Renal cortical epithelial cell (primary cell): Measurements from ENCODE around the gene TFIP11. TPM values are rescaled to one million over a fixed set of nuclear protein-coding genes. Genes with fewer than 3 reads are reported as not detected.

ENCODE experiments used
- DNase-seq: peaks from one replicate; pipeline ENCODE4 v3.0.0-alpha.2; 2011; ENCODE audit warnings: low read depth
- total RNA-seq: library from RNA; depleted of rRNA; stranded (reverse); fragments of >200 nt; gene quantifications from 2 replicates; pipeline ENCODE4 v1.2.3, GENCODE V29; 2014

Gene TFIP11
- 38.7 and 50.4 TPM in 2 replicates for total RNA-seq

DNA sequence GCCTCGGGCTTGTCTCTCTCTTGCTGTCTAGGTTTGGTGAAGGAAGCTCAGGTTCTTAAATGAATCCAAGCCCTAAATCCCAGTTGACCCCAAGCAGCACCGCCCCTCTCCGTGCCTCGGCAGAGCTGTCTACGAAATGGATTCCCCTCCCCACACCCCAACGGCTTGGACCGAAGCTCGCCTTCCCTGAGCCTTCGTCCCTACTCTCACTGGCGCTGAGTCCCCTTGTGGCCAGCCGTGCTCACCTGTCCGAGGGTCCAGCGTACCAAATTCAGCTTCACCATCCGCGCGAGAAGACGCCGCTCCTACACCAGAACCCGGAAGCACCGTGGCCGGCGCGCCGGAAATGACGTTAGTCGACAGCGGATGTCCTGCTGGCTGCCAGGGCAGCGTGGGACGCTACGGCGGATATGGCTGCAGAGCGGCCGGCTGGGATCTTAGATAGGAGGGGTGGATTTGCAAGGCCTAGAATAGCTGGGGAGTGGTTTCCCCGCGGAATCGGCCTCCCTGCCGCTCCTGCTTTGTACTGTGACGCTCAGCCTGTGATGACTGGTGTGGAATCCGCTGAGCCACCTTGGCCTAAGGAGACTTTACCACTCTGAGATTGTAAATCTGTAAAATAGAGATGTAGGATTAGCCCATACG, at the start of gene TFIP11:
TFIP11 (minus strand) TSS at position 325 of the 645 bp plus-strand sequence. CDS start 2,201 bp downstream, outside the sequence.
- peak; percentile 78 for DNase-seq

DNA sequence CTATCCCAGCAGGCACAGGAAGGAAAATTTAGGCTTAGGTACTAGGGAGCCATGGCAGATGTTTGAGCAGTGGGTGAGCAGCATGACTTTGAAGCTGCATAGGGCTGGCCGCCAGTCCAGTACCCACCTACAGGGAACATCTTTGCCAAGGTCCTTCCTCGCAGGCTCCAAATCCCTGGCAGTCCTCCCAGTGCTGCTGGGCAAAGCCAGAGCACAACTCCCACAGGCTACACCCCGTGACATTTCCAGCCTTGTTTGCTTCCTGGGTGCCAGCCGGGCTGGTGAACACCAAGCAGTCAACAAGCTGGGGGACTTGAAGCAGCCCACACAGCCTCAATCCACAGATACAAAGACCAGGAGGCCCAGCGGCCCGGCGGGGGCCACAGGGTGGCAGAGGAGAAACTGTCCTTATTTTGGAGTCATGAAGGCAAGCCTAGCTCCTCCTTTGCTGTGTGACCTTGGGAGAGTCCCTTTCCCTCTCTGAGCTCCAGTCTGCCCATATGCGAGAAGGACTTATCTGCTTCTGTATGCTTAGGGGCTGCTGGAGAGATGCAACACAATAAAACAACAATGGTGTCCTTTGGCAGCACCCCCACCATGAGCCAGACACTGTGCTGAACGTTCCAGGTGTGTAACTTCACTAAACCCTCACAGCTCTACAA, 49.6 kb upstream of the TFIP11 start:
- peak; percentile 6 for DNase-seq

DNA sequence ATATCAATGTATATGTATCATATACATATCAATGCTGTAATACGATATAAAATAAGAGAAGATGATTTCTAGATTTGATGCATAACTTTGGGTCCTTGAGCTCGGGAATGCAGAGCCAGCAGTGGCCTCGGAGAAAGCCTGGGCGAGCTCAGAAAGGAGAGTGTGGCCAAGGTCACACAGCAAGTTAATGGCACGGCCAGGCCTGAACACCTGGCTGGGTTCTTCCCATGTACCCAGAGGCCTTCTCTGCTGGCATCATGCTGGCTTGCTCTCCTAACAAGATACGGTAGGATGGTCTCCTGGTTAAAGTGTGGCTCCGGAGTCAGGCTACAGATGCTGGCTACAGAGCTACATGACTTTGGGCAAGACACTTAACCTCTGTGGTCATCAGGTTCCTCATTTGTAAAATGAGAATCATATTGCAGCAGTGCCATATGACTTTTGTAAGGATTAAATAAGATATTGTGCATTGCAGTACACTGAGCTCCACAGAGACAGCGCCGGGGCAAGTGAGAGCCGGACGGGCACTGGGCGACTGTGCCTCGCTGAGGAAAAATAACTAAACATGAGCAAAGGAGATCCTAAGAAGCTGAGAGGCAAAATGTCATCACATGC, 47.8 kb upstream of the TFIP11 start:
- DNase-seq = no peak

DNA sequence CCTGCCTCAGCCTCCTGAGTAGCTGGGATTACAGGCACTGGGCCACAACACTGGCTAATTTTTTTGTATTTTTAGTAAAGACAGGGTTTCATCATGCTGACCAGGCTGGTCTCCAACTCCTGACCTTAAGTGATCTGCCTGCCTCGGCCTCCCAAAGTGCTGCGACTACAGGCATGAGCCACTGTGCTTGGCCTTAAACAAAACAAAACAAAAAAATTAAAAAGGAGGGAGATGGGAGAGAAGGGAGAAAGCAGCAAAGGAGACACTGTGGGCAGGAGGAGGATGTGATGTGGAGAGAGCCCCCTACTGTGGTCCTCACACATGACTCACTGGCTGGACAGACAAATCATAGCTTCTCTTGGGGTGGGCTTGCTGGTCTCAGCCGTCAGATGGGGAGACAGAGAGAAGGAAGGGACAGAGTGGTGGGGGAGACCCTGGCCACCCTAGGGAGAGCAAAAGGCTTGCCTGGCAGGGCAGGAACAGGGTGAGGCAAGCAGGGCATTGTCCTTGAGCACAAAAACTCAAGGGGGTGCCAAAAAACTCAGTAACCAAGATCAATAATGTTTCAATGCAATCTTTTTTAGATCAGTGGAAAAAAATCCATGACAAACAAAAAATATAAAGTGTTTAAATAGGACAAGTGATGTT, 46.1 kb upstream of the TFIP11 start:
- no peak for DNase-seq

- DNase-seq = no peak
Measured at GRCh38 chr22:26556904-26557303, 44.6 kb upstream of the TFIP11 start.

GRCh38 chr22:26555478-26555877, 43.2 kb upstream of the TFIP11 start:
- DNase-seq = no peak

DNA sequence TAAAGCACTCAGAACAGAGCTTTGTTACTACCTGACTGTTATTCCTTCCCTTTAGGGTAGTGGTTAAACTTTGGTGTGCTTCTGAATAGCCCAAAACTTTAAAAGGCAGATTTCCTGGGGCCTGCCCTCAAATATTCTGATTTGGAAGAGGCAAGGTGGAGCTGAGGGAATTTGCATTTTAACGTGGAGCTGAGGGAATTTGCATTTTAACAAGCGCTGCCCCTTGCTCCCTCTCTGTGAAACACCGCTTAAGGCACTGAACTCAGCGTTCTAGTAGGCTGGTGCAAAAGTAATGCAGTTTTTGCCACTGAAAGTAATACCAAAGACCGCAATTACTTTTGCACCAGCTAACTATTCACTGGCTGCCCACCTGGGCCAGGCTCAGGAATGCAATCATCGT, 42.7 kb upstream of the TFIP11 start:
- DNase-seq = no peak

DNA sequence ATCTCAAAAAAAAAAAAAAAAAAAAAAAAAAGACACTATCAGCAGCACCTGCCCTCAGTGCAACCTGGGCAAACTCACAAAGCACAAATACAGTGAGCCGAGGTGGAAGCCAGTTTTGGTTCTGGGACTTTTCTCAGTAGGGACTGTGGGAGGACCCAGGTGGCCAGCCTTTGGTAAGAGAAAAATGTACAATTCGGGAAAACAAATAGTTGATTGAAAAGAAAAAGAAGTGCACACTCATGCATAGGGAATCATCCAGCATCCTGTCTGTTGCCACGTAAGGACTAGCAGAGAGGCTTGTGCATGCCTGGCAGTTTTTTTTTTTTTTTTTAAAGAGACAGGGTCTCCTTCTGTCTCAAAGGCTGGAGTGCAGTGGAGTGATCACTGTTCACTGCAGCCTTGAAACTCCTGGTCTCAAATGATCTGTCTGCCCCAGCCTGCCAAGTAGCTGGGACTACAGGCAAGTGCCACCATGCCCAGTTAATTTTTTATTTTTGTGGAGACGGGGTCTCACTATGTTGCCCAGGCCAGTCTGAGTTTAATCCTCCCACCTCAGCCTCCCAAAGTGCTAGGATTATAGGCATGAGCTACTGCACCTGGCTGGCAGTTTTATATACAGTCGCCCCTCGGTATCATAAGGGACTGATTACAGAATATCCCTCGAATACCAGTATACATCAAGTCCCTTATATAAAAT, 40.9 kb upstream of the TFIP11 start:
- peak; percentile 63 for DNase-seq

DNA sequence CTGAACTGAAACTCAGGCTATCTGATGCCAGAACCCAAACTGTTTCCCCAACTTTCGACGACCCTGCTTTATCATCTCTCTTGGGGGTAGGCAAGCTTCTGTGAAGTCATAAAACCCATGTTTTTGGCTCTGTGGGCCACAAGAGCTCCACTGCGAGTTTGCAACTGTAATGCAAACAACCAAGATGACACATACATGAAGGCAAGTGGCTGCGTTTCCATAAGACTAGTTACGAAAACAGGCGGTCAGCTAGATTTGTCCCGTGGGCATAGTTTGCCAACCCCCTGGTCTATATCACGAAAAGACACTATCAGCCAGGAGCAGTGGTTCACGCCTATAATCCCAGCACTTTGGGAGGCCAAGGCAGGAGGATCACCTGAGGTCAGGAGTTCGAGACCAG, 40.2 kb upstream of the TFIP11 start:
- no peak for DNase-seq

DNA sequence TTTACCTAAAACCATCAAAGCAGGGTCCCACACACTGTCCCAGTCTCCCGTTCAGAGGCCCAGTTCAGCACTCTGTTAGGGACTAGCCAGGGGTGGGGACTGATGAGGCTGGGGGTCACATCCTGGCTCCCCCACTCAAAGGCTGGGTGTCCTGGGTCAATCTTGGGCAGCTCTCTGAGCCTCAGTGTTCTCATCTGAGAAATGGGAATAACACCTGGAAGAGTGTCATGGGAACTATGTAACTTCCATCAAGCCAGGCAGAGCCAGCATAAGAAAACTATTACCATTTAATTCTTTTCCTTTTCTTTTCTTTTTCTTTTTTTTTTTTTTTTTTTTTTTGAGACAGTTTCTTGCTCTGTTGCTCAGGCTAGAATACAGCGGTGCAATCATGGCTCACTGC, 39.3 kb upstream of the TFIP11 start:
- DNase-seq = no peak

DNA sequence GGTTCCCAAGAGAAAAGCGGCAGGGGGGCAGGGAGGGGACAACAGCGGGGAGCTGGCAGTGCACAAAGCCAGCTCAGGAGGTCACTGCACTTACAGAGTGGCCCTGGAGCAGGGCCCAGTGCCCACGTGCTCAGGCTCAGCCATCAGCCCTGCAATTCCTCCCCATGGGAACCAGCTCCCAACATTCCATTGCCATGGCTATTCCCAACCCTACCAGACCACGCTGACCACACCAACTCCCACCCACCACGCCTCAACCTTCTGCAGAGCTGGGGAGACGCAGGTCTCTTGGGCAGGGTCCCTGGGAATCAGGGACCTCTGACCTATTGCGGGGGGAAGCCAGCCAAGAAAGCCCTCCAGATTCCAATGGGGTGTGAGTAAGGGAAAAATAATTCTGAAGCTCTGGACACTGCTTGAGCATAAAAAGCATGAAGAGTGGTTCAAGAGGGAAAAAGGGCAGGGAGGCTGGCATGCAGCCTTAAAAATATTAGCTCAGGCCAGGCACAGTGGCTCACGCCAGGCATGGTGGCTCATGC, 38.3 kb upstream of the TFIP11 start:
- DNase-seq = peak; percentile 83

DNA sequence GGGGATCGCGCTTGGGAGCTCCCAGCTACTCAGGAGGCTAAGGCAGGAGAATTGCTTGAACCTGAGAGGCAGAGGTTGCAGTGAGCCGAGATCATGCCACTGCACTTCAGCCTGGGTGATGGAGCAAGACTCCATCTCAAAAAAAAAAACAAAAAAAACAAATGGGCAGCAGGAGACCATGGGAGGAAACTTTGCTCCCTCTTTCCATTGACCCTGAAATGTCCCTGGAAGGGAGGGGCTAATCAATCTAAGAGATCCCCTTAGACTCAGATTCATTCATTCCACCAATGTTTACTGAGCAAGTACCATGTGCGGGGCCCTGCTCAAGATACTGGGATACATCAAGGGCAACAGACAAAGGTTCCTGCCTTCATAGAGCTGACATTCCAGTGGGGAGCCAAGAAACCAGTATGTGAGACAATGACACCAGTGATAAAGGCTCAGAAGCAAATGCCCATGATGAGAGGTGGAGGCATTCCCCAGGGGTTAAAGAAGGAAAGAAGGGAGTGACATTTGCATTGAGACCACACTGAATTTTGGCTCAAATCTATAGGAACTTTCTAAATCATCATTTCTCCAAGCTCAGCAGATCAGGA, 37.7 kb upstream of the TFIP11 start:
- DNase-seq = no peak

DNA sequence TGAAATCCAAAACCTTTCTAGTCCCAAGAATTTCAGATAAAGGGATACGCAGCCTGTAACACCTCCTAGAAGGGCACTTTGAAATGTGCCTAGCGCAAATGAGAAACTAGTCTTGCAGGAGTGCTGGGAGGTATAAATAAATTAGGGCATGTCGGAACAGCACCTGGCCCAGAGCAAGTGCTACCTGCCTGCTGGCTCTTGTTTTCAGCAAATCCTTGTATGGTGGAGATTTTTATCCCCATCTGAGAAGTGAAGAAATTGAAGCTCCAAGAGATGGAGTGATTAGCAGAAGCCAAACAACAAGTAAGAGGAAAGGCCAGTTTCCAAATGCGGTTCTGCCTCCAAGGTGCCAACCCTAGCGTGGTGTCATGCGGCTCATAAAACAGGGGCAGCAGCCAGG, 36.7 kb upstream of the TFIP11 start:
- no peak for DNase-seq

DNA sequence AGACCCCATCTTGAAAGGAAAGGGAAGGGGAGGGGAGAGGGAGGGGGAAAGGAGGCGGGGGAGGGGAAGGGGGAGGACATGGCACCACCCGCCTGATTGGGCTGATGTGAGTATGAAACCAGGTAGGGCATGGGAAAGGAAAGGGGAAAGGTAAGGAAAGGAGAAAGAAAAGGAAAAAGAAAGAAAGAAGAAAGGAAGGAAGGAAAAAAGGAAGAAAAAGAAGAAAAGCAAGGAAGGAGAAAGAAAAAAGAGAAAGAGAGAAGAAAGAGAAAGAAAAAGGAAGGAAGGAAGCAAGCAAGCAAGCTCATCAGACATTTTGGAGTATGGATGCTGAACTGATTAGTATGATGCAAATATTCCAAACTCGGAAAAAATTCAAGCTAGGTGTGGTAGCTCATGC, 36.0 kb upstream of the TFIP11 start:
- DNase-seq = no peak

DNA sequence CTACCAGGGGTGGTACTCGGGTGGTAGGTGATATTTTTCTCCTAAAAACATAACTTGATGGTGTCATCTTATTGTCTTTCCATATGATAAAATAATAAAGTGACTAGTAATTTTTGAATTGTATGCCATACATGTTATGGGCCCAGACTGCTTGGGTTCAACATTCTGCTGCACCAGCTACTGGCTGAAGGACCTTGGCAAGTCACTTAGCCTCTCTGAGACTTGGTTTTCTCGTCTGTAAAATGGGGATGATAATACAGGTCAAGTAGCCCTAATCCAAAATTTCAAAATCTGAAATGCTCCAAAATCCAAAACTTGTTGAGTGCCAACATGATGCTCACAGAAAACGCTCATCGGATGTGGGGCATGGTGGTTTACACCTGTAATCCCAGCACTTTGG, 35.6 kb upstream of the TFIP11 start:
- no peak for DNase-seq

GRCh38 chr22:26547426-26547825, 35.2 kb upstream of the TFIP11 start:
- DNase-seq = no peak

DNA sequence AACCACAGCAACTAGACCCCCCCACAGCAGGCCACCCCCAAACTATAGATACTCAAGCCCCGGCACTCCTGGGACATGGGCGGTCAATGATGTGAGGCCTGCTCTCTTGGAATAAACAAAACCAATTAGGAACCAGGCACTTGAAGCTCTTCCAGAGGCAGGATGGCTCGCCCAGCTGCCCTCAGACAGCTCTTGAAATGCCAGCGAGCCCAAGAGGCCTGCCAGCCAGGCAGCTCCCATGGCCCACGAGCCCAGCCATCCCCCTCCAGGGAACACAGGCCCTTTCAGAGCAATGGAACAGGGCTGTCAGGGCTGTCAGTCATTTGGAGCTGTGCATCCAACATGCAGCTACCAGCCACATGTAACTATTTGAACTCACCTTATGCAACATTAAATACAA, 34.0 kb upstream of the TFIP11 start:
- DNase-seq = no peak

- no peak for DNase-seq
Measured at GRCh38 chr22:26545827-26546226, 33.6 kb upstream of the TFIP11 start.

- no peak for DNase-seq
Measured at GRCh38 chr22:26545385-26545784, 33.1 kb upstream of the TFIP11 start.

- DNase-seq = no peak
Measured at GRCh38 chr22:26544489-26544888, 32.2 kb upstream of the TFIP11 start.

- no peak for DNase-seq
Measured at GRCh38 chr22:26542831-26543230, 30.6 kb upstream of the TFIP11 start.
